ENCODE measurements around the gene SYNJ1. TPM values are rescaled to one million over a fixed set of nuclear protein-coding genes. Genes with fewer than 3 reads are reported as not detected.
"Not testable (repeated sequence)": the region's sequence is repeated elsewhere in the genome, so short reads cannot be mapped to it uniquely, and the experiment has no call there.

SYNJ1 gene
- total and polyA plus RNA-seq, 10 of the 15 experiments (the other 5 are each of a cell fraction or from before 2014, with no cell fraction given), result 1.2 to 7.0 (median 3.5) TPM

DNA sequence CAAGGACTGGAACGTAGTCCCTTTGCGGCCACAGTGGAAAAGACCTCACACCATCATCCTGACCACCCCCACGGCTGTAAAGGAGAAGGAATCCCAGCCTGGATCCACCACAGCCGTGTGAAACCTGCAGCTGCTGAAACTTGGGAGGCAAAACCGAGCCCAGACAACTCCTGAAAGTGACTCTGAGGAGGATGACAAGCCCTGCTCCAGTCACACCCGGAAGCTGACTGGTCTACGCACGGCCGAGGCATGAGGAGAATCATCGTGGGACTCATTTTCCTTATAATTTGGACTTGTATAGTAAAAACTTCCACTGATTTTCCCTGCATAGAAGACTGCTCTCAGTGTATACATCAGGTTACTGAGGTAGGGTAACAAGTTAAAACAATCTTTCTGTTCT lies 65.8 kb downstream of the SYNJ1 start:
- BruUV-seq (replicated peaks); intact Hi-C loops (cut with micrococcal nuclease; ENCODE audit: unreplicated experiment); DNase-seq (ENCODE audit: low read depth, low spot score); H4K20me1 ChIP-seq (ENCODE audit: control insufficient read depth, insufficient read depth); H2AFZ ChIP-seq (ENCODE audit: control insufficient read depth, low read depth, low read length); POLR2A ChIA-PET; FAIRE-seq; H3K79me2 ChIP-seq (ENCODE audit: control insufficient read depth, insufficient read depth, low read length); ATAC-seq; H3K4me1 ChIP-seq (ENCODE audit: control insufficient read depth, insufficient read depth, low read length); H3K36me3 ChIP-seq (ENCODE audit: control insufficient read depth in 2 of 2, insufficient read depth in 2 of 2, low read length in 1 of 2); in situ Hi-C loops (cut with MboI); H3K4me2 ChIP-seq (ENCODE audit: control insufficient read depth, insufficient read depth); H3K4me3 ChIP-seq; SMC1A ChIA-PET (ENCODE audit: uncharacterized antibody, unreplicated experiment); H3K9me3 ChIP-seq (replicated peaks; ENCODE audit: control insufficient read depth, insufficient read depth, low read length); H3K27ac ChIP-seq (ENCODE audit: control insufficient read depth, insufficient read depth); H3K27me3 ChIP-seq (replicated peaks in 1 of 2; ENCODE audit: control insufficient read depth in 2 of 2, insufficient read depth in 2 of 2, low read length in 1 of 2); RAD21 ChIA-PET (ENCODE audit: unreplicated experiment); H3K9ac ChIP-seq (ENCODE audit: control insufficient read depth, insufficient read depth, low read length): not testable (repeated sequence)
- CTCF ChIA-PET, result interaction anchor here (1.3 kb wide), 1 partner anchor 163 kb away, joined by 3 read pairs; no protein-coding TSS in a partner anchor
- 96% methylated on average over 8 of the region's 10 CpGs for WGBS (ENCODE audit: insufficient coverage, insufficient replicate concordance, low lambda C conversion rate, missing lambda C conversion rate)

DNA sequence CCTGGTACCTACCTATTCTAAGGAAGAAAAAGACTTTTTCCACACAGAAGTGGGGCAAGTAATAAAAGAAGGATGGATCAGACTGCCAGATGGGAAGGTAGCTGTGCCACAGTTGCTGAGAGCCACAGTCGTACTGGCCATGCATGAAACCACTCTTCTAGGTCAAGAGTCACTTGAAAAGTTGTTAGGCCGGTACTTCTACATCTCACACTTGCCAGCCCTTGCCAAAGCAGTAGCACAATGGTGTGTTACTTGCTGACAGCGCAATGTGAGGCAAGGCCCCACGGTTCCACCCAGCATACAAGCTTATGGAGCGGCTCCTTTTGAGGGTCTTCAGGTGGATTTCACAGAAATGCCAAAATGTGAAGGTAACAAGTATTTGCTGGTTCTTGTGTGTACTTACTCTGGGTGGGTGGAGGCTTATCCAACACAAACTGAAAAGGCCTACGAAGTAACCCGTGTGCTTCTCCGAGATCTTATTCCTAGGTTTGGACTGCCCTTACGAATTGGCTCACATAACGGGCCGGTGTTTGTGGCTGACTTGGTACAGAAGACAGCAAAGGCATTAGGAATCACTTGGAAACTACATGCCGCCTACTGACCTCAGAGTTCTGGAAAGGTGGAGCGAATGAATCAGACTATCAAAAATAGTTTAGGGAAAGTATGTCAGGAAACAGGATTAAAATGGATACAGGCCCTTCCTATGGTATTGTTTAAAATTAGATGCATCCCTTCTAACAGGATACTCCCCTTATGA lies 66.6 kb downstream of the SYNJ1 start:
- H3K4me1 ChIP-seq (ENCODE audit: control insufficient read depth, insufficient read depth, low read length); BruUV-seq (replicated peaks); H3K36me3 ChIP-seq (ENCODE audit: control insufficient read depth in 2 of 2, insufficient read depth in 2 of 2, low read length in 1 of 2); H3K9me3 ChIP-seq (replicated peaks; ENCODE audit: control insufficient read depth, insufficient read depth, low read length); H3K4me3 ChIP-seq; intact Hi-C loops (cut with micrococcal nuclease; ENCODE audit: unreplicated experiment); DNase-seq (ENCODE audit: low read depth, low spot score); FAIRE-seq; H3K9ac ChIP-seq (ENCODE audit: control insufficient read depth, insufficient read depth, low read length); SMC1A ChIA-PET (ENCODE audit: uncharacterized antibody, unreplicated experiment); H3K4me2 ChIP-seq (ENCODE audit: control insufficient read depth, insufficient read depth); ATAC-seq; POLR2A ChIA-PET; RAD21 ChIA-PET (ENCODE audit: unreplicated experiment); H3K27me3 ChIP-seq (replicated peaks in 1 of 2; ENCODE audit: control insufficient read depth in 2 of 2, insufficient read depth in 2 of 2, low read length in 1 of 2); H2AFZ ChIP-seq (ENCODE audit: control insufficient read depth, low read depth, low read length); in situ Hi-C loops (cut with MboI); H4K20me1 ChIP-seq (ENCODE audit: control insufficient read depth, insufficient read depth); H3K79me2 ChIP-seq (ENCODE audit: control insufficient read depth, insufficient read depth, low read length); H3K27ac ChIP-seq (ENCODE audit: control insufficient read depth, insufficient read depth): not testable (repeated sequence)
- WGBS (ENCODE audit: insufficient coverage, insufficient replicate concordance, low lambda C conversion rate, missing lambda C conversion rate), result 96% methylated on average over 13 of the region's 13 CpGs
- CTCF ChIA-PET, result interaction anchor here (1.3 kb wide), 1 partner anchor 164 kb away, joined by 3 read pairs; no protein-coding TSS in a partner anchor
